ENCODE results near the gene METAP1D. TPM values are rescaled to one million over a fixed set of nuclear protein-coding genes. Genes with fewer than 3 reads are reported as not detected.

The METAP1D gene
- polyA plus RNA-seq, 4 donors: 10.6 to 15.8 (median 13.2) TPM

GRCh38 chr2:172079416-172079815 lies 79.7 kb downstream of the METAP1D start:
- DNase-seq (ENCODE audit: low read depth in 4 of 4, low spot score in 3 of 4): no peak

- peak in 1 of 4 donors; percentile 21 for DNase-seq (ENCODE audit: low read depth in 4 of 4, low spot score in 3 of 4)
These were observed 80.3 kb downstream of the METAP1D start for GRCh38 chr2:172079838-172080640.

GRCh38 chr2:172080641-172081220 lies 81.0 kb downstream of the METAP1D start:
- DNase-seq (ENCODE audit: low read depth in 4 of 4, low spot score in 3 of 4): no peak

- DNase-seq (ENCODE audit: low read depth in 4 of 4, low spot score in 3 of 4): peak in 1 of 4 donors; percentile 25
These were observed 81.7 kb downstream of the METAP1D start for GRCh38 chr2:172081221-172082022.

- DNase-seq (ENCODE audit: low read depth in 4 of 4, low spot score in 3 of 4): peak in 1 of 4 donors; percentile 26
These were observed 82.6 kb downstream of the METAP1D start for GRCh38 chr2:172082105-172082943.

GRCh38 chr2:172082944-172083627 lies 83.3 kb downstream of the METAP1D start:
- peak in 1 of 4 donors; percentile 18 for DNase-seq (ENCODE audit: low read depth in 4 of 4, low spot score in 3 of 4)

GRCh38 chr2:172083628-172084394 lies 84.1 kb downstream of the METAP1D start:
- peak in 1 of 4 donors; percentile 29 for DNase-seq (ENCODE audit: low read depth in 4 of 4, low spot score in 3 of 4)

GRCh38 chr2:172084395-172084644 lies 84.6 kb downstream of the METAP1D start:
- DNase-seq (ENCODE audit: low read depth in 4 of 4, low spot score in 3 of 4): peak in 1 of 4 donors; percentile 10

GRCh38 chr2:172084645-172085459 lies 85.1 kb downstream of the METAP1D start:
- DNase-seq (ENCODE audit: low read depth in 4 of 4, low spot score in 3 of 4): peak; percentile 63 to 78 (median 68)

GRCh38 chr2:172085460-172086159 lies 85.9 kb downstream of the METAP1D start, which contains the start of gene DLX1:
DLX1 (plus strand) TSS chr2:172085507; CDS start chr2:172085678, 171 bp downstream.
- DNase-seq (ENCODE audit: low read depth in 4 of 4, low spot score in 3 of 4): no peak

- peak in 1 of 4 donors; percentile 21 for DNase-seq (ENCODE audit: low read depth in 4 of 4, low spot score in 3 of 4)
These were observed 86.8 kb downstream of the METAP1D start for GRCh38 chr2:172086241-172087206.

- peak in 1 of 4 donors; percentile 15 for DNase-seq (ENCODE audit: low read depth in 4 of 4, low spot score in 3 of 4)
These were observed 87.5 kb downstream of the METAP1D start for GRCh38 chr2:172087207-172087779.

- peak in 1 of 4 donors; percentile 28 for DNase-seq (ENCODE audit: low read depth in 4 of 4, low spot score in 3 of 4)
These were observed 88.1 kb downstream of the METAP1D start for GRCh38 chr2:172087780-172088244.

- DNase-seq (ENCODE audit: low read depth in 4 of 4, low spot score in 3 of 4): peak in 1 of 4 donors; percentile 16
These were observed 88.7 kb downstream of the METAP1D start for GRCh38 chr2:172088245-172089004.

GRCh38 chr2:172089005-172089504 lies 89.3 kb downstream of the METAP1D start:
- DNase-seq (ENCODE audit: low read depth in 4 of 4, low spot score in 3 of 4): no peak

All from right renal pelvis (tissue), 4 donors.